ENCODE data around the gene COA3.

Gene COA3

DNA sequence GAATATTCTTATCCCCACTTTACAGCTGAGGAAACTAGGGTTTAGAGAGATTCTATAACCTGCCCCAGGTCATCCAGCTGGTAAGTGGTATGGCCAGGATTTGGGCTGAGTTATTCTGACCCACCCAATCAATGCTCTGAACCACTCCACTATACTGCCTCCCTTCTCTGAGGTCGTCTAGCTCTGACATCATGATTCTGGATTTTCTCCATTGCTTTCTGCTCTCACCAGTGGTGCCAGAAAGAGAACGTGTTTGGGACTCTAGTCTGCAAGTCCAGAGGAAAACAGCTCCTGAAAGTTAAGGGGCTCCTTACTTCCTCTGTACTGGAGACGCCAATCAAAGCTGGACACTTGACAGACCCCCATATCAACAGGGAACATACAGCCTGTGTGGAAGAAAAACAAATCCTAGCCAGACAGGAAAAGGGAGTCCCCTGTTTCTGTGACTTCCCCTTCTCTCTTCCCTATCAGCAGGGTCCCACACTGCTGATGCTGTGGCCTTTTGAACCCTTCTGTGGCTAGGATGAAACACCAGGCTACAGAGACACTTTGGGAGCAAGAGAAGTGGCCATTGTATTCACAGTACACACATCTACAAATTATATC lies 47.7 kb downstream of the COA3 start:
- no peak overlapping the region for H3K27ac ChIP-seq
- TF ChIP-seq, protein P1, sequence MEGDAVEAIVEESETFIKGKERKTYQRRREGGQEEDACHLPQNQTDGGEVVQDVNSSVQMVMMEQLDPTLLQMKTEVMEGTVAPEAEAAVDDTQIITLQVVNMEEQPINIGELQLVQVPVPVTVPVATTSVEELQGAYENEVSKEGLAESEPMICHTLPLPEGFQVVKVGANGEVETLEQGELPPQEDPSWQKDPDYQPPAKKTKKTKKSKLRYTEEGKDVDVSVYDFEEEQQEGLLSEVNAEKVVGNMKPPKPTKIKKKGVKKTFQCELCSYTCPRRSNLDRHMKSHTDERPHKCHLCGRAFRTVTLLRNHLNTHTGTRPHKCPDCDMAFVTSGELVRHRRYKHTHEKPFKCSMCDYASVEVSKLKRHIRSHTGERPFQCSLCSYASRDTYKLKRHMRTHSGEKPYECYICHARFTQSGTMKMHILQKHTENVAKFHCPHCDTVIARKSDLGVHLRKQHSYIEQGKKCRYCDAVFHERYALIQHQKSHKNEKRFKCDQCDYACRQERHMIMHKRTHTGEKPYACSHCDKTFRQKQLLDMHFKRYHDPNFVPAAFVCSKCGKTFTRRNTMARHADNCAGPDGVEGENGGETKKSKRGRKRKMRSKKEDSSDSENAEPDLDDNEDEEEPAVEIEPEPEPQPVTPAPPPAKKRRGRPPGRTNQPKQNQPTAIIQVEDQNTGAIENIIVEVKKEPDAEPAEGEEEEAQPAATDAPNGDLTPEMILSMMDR (IDR thresholded peaks at IDR 0.05), result no peak
- H3K4me3 ChIP-seq (ENCODE audit: low read depth in 1 of 2, low read length in 1 of 2), result no peak overlapping the region
- H3K4me1 ChIP-seq (ENCODE audit: control insufficient read depth in 1 of 2, insufficient read depth in 1 of 2, low read depth in 1 of 2, low read length in 1 of 2), result no peaks in the 10 kb centered on the region
- H3K27me3 ChIP-seq, result peaks cover 99% of the 10 kb centered on the region
- H3K36me3 ChIP-seq, result no peaks in the 10 kb centered on the region
- no peaks in the 10 kb centered on the region for H3K9me3 ChIP-seq

DNA sequence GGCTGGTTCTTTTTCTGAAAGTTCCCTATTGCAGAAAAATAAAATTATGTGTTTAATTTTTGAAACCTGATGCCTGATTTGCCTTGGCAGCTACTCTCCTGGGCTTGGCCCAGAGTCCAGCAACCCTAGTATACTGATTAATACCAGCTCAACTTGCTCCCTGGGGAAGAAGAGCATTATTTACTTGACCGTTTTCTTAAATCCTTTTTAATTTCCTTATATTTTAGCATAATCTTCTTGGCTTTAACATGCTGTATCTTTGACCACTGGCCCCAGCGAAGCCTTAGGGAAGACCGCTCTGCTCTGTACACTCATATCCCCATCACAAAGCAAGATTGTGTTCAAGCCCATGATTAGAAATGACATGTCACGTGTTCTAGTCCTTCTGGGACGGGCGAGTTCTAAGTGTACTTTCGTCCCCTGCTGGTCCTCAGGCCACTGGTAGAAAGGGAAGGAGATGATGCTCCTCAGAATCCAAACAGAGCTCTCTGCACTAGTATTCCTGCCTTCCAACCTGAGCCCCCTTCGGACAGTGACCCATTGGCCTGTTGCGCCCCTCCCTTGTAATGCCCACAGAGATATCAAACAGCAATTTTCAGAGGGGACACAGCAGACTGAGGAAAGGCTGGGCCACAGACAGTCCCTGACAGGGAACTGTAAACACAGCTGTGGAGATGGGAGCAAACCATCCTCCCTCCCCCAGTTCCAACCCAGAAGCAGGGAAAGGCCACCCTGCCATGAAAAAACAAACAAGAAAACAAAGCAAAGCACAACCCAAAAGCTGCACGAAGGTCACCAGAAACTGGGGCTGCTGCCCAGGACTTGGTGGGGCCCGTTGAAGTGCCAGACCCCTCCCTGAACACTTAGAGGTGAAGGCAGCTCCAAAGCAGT lies 49.4 kb downstream of the COA3 start:
- peaks cover 87% of the 10 kb centered on the region for H3K27me3 ChIP-seq
- TF ChIP-seq, protein P1 (IDR thresholded peaks at IDR 0.05), result no peak
- H3K4me1 ChIP-seq (ENCODE audit: control insufficient read depth in 1 of 2, insufficient read depth in 1 of 2, low read depth in 1 of 2, low read length in 1 of 2), result peaks cover 6 to 8% of the 10 kb centered on the region in 2 experiments
- no peaks in the 10 kb centered on the region for H3K9me3 ChIP-seq
- no peak overlapping the region for H3K27ac ChIP-seq
- no peaks in the 10 kb centered on the region for H3K36me3 ChIP-seq
- H3K4me3 ChIP-seq (ENCODE audit: low read depth in 1 of 2, low read length in 1 of 2), result no peak overlapping the region

DNA sequence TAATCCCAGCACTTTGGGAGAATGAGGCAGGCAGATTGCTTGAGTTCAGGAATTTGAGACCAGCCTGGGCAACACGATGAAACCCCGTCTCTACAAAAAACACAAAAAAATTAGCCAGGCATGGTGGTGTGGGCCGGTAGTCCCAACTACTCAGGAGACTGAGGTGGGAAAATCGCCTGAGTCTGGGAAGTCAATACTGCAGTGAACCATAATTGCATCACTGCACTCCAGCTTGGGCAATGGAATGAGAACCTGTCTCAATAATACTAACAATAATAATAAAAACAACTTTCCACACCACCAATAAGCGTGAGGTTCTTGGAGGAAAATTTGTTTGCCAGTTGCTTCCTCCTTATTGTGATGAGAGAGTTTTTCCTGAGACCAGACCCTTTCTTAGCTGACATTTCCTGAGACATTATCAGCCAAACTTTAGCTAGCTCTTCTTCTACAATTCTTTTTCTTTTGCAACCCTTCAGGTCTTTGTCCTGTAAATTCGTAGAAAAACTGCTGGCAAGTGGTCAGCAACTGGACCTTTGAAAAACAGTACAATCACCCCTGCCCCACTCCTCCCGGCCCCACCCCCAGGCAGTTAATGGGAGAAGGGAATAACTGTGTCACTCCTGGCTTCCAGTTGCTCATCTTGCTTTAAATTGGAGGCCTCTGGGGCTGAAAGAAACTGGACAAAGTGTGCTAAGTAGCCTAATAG lies 50.1 kb downstream of the COA3 start:
- Histone ChIP-seq H3K36me3 (no peaks in the 10 kb centered on the region), H3K9me3 (no peaks in the 10 kb centered on the region), H3K4me3 (ENCODE audit: low read depth in 1 of 2, low read length in 1 of 2) (no peak overlapping the region), H3K27me3 (peaks cover 79% of the 10 kb centered on the region), H3K4me1 (ENCODE audit: control insufficient read depth in 1 of 2, insufficient read depth in 1 of 2, low read depth in 1 of 2, low read length in 1 of 2) (peaks cover 14% of the 10 kb centered on the region in 2 experiments), H3K27ac (no peak overlapping the region)
- TF ChIP-seq, protein P1 (IDR thresholded peaks at IDR 0.05), result no peak

Measured in neutrophil (primary cell).